Effector memory CD4-positive, alpha-beta T cell (primary cell): Measurements from ENCODE around the gene KIF1C.
"Not testable (repeated sequence)": the region's sequence is repeated elsewhere in the genome, so short reads cannot be mapped to it uniquely, and the experiment has no call there.

Experiments used
- DNase-seq, 3 donors: peaks; one replicate each; pipeline ENCODE4 v3.0.0-alpha.2; 2020
- H3K27ac ChIP-seq: 2 replicates; pipeline ENCODE4 v1.7.0; 2013; ENCODE audit warnings: mild to moderate bottlenecking, low read length, moderate library complexity; ENCODE audit not compliant: insufficient read depth, poor library complexity, severe bottlenecking
- H3K27me3 ChIP-seq: replicated peaks from 2 replicates; pipeline ENCODE4 v1.7.0; 2013; ENCODE audit warnings: mild to moderate bottlenecking, low read length; ENCODE audit not compliant: insufficient read depth, control insufficient read depth, poor library complexity, severe bottlenecking
- H3K36me3 ChIP-seq: 2 replicates; pipeline ENCODE4 v1.7.0; 2013; ENCODE audit warnings: mild to moderate bottlenecking, low read length, moderate library complexity; ENCODE audit not compliant: control insufficient read depth, insufficient read depth
- H3K4me1 ChIP-seq: 2 replicates; pipeline ENCODE4 v1.7.0; 2013; ENCODE audit warnings: low read length, mild to moderate bottlenecking; ENCODE audit not compliant: control insufficient read depth, insufficient read depth, poor library complexity, severe bottlenecking
- H3K4me3 ChIP-seq: 2 replicates; pipeline ENCODE4 v1.7.0; 2013; ENCODE audit warnings: low read length, low read depth, mild to moderate bottlenecking; ENCODE audit not compliant: insufficient read depth, poor library complexity, severe bottlenecking
- H3K9me3 ChIP-seq: 2 replicates; pipeline ENCODE4 v1.7.0; 2013; ENCODE audit warnings: mild to moderate bottlenecking, low read length, moderate library complexity; ENCODE audit not compliant: control insufficient read depth

The KIF1C gene

DNA sequence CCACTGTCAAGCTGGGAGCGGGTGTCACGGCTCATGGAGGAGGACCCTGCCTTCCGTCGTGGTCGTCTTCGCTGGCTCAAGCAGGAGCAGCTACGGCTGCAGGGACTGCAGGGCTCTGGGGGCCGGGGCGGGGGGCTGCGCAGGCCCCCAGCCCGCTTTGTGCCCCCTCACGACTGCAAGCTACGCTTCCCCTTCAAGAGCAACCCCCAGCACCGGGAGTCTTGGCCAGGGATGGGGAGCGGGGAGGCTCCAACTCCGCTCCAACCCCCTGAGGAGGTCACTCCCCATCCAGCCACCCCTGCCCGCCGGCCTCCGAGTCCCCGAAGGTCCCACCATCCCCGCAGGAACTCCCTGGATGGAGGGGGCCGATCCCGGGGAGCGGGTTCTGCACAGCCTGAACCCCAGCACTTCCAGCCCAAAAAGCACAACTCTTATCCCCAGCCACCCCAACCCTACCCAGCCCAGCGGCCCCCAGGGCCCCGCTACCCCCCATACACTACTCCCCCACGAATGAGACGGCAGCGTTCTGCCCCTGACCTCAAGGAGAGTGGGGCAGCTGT is 25.9 kb downstream of the KIF1C start:
- Histone ChIP-seq H3K27me3 (no peaks in the 10 kb centered on the region), H3K36me3 (peaks cover 18% of the 10 kb centered on the region), H3K27ac (no peak overlapping the region), H3K4me3 (no peak overlapping the region), H3K9me3 (no peaks in the 10 kb centered on the region), H3K4me1 (no peaks in the 10 kb centered on the region)
- no peak for DNase-seq

DNA sequence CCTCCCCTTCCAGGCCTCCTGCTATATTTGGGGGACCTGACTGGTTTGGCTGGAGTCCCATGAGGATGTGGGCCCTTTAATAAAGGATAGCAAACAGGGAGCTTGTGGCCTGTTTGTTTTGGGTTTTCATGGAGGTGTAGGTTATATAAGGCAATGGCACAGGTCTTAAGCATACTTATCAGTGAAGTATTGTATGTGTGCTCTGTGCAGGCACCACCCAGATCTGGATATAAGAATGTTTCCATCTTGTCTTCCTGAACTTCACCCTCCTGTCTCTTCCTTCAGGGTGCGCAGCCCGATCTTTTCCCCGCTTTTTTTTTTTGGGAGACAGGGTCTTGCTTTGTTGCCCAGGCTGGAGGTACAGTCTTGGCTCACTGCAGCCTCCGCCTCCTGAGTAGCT is 26.9 kb downstream of the KIF1C start:
- Histone ChIP-seq H3K27ac (no peak overlapping the region), H3K4me3 (no peak overlapping the region), H3K9me3 (no peaks in the 10 kb centered on the region), H3K27me3 (no peaks in the 10 kb centered on the region), H3K4me1 (no peaks in the 10 kb centered on the region), H3K36me3 (peaks cover 18% of the 10 kb centered on the region)
- no peak for DNase-seq

GRCh38 chr17:5027299-5027698 is 29.5 kb downstream of the KIF1C start:
- Histone ChIP-seq H3K27me3 (no peaks in the 10 kb centered on the region), H3K4me1 (peaks cover 6% of the 10 kb centered on the region), H3K36me3 (peaks cover 6% of the 10 kb centered on the region), H3K9me3 (no peaks in the 10 kb centered on the region), H3K27ac (no peak overlapping the region), H3K4me3 (no peak overlapping the region)
- no peak for DNase-seq

DNA sequence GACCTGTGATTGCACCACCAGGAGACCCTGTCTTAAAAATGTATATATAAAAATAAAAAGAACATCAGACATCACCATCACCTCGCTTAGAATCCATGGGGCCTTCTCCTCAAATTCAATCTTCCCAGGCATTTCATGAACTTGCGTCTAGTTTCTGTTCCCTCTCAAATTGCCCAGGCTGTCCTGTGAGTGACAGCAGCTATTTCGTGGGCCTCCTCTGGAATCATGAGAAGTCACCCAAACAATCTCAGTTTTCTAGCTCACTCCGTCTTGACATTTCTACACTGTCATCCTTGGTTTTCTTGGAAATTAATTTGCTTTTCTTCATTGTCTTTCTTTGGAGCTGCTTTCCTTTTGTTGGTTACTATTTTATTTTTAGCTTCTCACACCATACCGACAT is 30.2 kb downstream of the KIF1C start:
- Histone ChIP-seq H3K9me3 (no peaks in the 10 kb centered on the region), H3K4me1 (peaks cover 10% of the 10 kb centered on the region), H3K27ac (no peak overlapping the region), H3K4me3 (no peak overlapping the region), H3K36me3 (no peaks in the 10 kb centered on the region), H3K27me3 (no peaks in the 10 kb centered on the region)
- no peak for DNase-seq

GRCh38 chr17:5030168-5030567 is 32.4 kb downstream of the KIF1C start:
- H3K27ac ChIP-seq, H3K9me3 ChIP-seq, H3K36me3 ChIP-seq, H3K27me3 ChIP-seq, H3K4me3 ChIP-seq, H3K4me1 ChIP-seq, DNase-seq: not testable (repeated sequence)

GRCh38 chr17:5031365-5032082 is 33.8 kb downstream of the KIF1C start:
- Histone ChIP-seq H3K4me1 (peaks cover 10% of the 10 kb centered on the region), H3K9me3 (no peaks in the 10 kb centered on the region), H3K27ac (peak overlapping the region; percentile 64), H3K27me3 (no peaks in the 10 kb centered on the region), H3K4me3 (peak overlapping the region; percentile 47), H3K36me3 (no peaks in the 10 kb centered on the region)
- DNase-seq = peak; percentile 62 to 72 (median 69)

GRCh38 chr17:5032865-5033264 is 35.1 kb downstream of the KIF1C start:
- peaks cover 10% of the 10 kb centered on the region for H3K4me1 ChIP-seq
- H3K4me3 ChIP-seq = no peak overlapping the region
- no peaks in the 10 kb centered on the region for H3K36me3 ChIP-seq
- H3K27ac ChIP-seq = no peak overlapping the region
- DNase-seq = no peak
- no peaks in the 10 kb centered on the region for H3K27me3 ChIP-seq
- no peaks in the 10 kb centered on the region for H3K9me3 ChIP-seq

DNA sequence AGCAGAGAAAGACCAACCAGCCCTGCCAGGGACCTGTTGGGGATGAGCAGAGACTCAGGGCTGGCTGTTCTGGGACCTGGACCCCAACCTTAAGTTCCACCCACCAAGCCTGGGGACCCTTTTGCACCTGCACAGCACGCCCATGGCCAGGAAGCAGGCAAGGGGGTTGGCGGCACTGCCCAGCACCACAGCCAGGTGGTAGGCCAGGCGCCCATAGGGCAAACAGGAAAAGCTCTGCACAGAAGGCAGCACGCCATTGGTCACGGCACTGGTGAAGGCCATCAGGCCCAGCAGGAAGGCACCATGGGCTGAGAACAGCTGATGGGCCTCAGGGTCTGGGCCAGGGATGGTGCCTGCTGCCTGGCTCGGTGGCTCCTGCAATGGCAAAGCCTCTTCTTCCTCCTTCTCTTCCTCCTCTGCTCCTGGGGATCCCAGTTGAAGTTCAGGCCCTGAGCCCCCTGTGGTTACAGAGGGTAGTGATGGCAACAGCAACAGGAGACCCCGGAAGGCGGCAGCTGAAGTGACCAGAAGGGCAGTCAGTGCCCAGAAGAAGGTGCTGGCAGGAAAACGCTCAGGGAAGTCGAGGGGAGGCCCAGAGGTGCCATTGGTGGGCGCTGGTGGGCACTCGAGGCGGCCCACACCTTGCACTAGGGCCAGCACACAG is 35.7 kb downstream of the KIF1C start:
- H3K4me1 ChIP-seq = peaks cover 10% of the 10 kb centered on the region
- no peak for DNase-seq

DNA sequence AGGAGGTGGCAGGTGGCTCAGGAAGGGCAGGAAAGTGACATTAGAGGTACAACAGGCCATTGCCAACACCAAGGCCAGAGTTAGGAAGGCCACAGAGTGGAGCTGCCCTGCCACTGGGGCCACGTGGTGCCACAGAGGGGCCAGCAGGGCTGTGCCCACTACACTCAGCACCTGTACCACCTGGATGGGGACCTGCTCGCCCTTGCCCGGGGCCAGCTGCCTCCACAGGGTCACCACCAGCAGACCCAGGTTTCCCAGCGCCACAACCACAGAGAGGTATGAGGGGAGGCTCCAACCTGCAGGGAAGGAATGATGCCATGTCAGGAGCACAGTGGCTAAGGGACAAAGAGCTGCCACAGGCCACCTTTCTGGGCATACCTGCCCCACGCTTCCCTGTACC is 36.3 kb downstream of the KIF1C start:
- Histone ChIP-seq H3K4me3 (no peak overlapping the region), H3K27me3 (no peaks in the 10 kb centered on the region), H3K9me3 (no peaks in the 10 kb centered on the region), H3K36me3 (no peaks in the 10 kb centered on the region), H3K4me1 (peaks cover 10% of the 10 kb centered on the region), H3K27ac (no peak overlapping the region)
- no peak for DNase-seq

More for the DNA sequence above, 35.7 kb downstream of the KIF1C start:
- Histone ChIP-seq H3K36me3 (no peaks in the 10 kb centered on the region), H3K9me3 (no peaks in the 10 kb centered on the region), H3K27me3 (no peaks in the 10 kb centered on the region), H3K4me3 (no peak overlapping the region), H3K27ac (no peak overlapping the region)

- no peaks in the 10 kb centered on the region for H3K9me3 ChIP-seq
- no peaks in the 10 kb centered on the region for H3K27me3 ChIP-seq
- H3K4me1 ChIP-seq = peaks cover 10% of the 10 kb centered on the region
- no peak overlapping the region for H3K27ac ChIP-seq
- no peaks in the 10 kb centered on the region for H3K36me3 ChIP-seq
- no peak overlapping the region for H3K4me3 ChIP-seq
- DNase-seq = no peak
Measured at GRCh38 chr17:5034651-5035050, 36.9 kb downstream of the KIF1C start.
